Sciatic nerve (tissue), 2 donors: ENCODE measurements around the gene SRBD1. TPM values are rescaled to one million over a fixed set of nuclear protein-coding genes. Genes with fewer than 3 reads are reported as not detected.

Source experiments
- ATAC-seq: fragments of 200-7000 bp; cut with Tn5 transposase; one replicate; pipeline ENCODE4 v1.9.1; 2020; ENCODE audit warnings: mild to moderate bottlenecking, moderate library complexity
- DNase-seq: peaks from one replicate; pipeline ENCODE4 v3.0.0-alpha.2; 2020; ENCODE audit warnings: low spot score
- intact Hi-C: fragments of 100-400 bp; cut with DNase I; formaldehyde crosslinking; loops from one replicate; pipeline ENCODE4 v1.14.2; 2022
- total RNA-seq: library from RNA; stranded (reverse); fragmentation: NEBNext Ultra II Directional; extraction: Animal tissue kit (Norgen Biotek cat#: 25700); gene quantifications from one replicate; pipeline ENCODE4 v1.2.1, GENCODE V29; 2021
- donor health status: DM: no; HTN: no; CAD: no.
- donor health status: DM: no; HTN: no; CAD: no.

Gene SRBD1
- total RNA-seq, 1 donor from 2014 or later, result 22.5 TPM

GRCh38 chr2:45610281-45611019 lies 617 bp downstream of the SRBD1 start:
- intact Hi-C loops, result no loop called here
- no peak for DNase-seq
- ATAC-seq, result peak; percentile 68

- DNase-seq (no peak), ATAC-seq (no peak)
- intact Hi-C loops, result no loop called here
Measured at GRCh38 chr2:45607701-45608100, 3.4 kb downstream of the SRBD1 start.

- ATAC-seq, result no peak
- intact Hi-C loops, result no loop called here
- DNase-seq, result no peak
Measured at GRCh38 chr2:45606796-45607195, 4.3 kb downstream of the SRBD1 start.

- no peak for ATAC-seq
- DNase-seq, result no peak
- intact Hi-C loops, result no loop called here
Measured at GRCh38 chr2:45605116-45605515, 6.0 kb downstream of the SRBD1 start.

GRCh38 chr2:45602624-45603023 lies 8.4 kb downstream of the SRBD1 start:
- DNase-seq, result no peak
- intact Hi-C loops, result no loop called here
- ATAC-seq, result no peak

- intact Hi-C loops, result no loop called here
- no peak for ATAC-seq
- DNase-seq, result no peak
Measured at GRCh38 chr2:45598545-45598944, 12.5 kb downstream of the SRBD1 start.

- intact Hi-C loops, result no loop called here
- DNase-seq (no peak), ATAC-seq (no peak)
Measured at GRCh38 chr2:45596761-45597160, 14.3 kb downstream of the SRBD1 start.

- ATAC-seq (peak; percentile 36), DNase-seq (peak; percentile 69)
- intact Hi-C loops, result no loop called here
Measured at GRCh38 chr2:45595721-45596435, 15.2 kb downstream of the SRBD1 start.

- no peak for DNase-seq
- no peak for ATAC-seq
- intact Hi-C loops, result no loop called here
Measured at GRCh38 chr2:45591073-45591472, 20.0 kb downstream of the SRBD1 start.

GRCh38 chr2:45588158-45588829 lies 22.8 kb downstream of the SRBD1 start:
- intact Hi-C loops, result no loop called here
- DNase-seq (no peak), ATAC-seq (no peak)

- ATAC-seq, result no peak
- intact Hi-C loops, result no loop called here
Measured at GRCh38 chr2:45586600-45586999, 24.5 kb downstream of the SRBD1 start.

GRCh38 chr2:45585267-45585861 lies 25.7 kb downstream of the SRBD1 start:
- DNase-seq (no peak), ATAC-seq (peak; percentile 79)
- intact Hi-C loops, result no loop called here

More at GRCh38 chr2:45586600-45586999, 24.5 kb downstream of the SRBD1 start:
- no peak for DNase-seq

- ATAC-seq (peak; percentile 44), DNase-seq (no peak)
- intact Hi-C loops, result no loop called here
Measured at GRCh38 chr2:45583977-45584376, 27.1 kb downstream of the SRBD1 start.

GRCh38 chr2:45582522-45582921 lies 28.5 kb downstream of the SRBD1 start:
- intact Hi-C loops, result no loop called here
- DNase-seq (no peak), ATAC-seq (no peak)

GRCh38 chr2:45578056-45578843 lies 32.8 kb downstream of the SRBD1 start:
- ATAC-seq (peak; percentile 51), DNase-seq (no peak)
- intact Hi-C loops, result no loop called here

- intact Hi-C loops, result no loop called here
- ATAC-seq, result no peak
- DNase-seq, result no peak
Measured at GRCh38 chr2:45577441-45577840, 33.6 kb downstream of the SRBD1 start.

- ATAC-seq (no peak), DNase-seq (no peak)
- intact Hi-C loops, result no loop called here
Measured at GRCh38 chr2:45575881-45576280, 35.2 kb downstream of the SRBD1 start.

GRCh38 chr2:45572979-45573378 lies 38.1 kb downstream of the SRBD1 start:
- ATAC-seq (no peak), DNase-seq (no peak)
- intact Hi-C loops, result no loop called here

GRCh38 chr2:45571940-45572339 lies 39.1 kb downstream of the SRBD1 start:
- intact Hi-C loops, result no loop called here
- ATAC-seq, result no peak
- no peak for DNase-seq
